ENCODE data around the gene C10orf105.

- TF ChIP-seq CTCF (IDR thresholded peaks at IDR 0.05; ENCODE audit: low read length) (no peak), EZH2 (IDR thresholded peaks at IDR 0.05; ENCODE audit: borderline replicate concordance, low read length) (no peak)
These were observed 46.5 kb upstream of the C10orf105 start for GRCh38 chr10:71765906-71766716.

All from OCI-LY1 (cell line).